MM.1S (cell line): ENCODE data around the gene PLEKHB1.

Experiments used
- EZH2 ChIP-seq: fragments of 300-600 bp; sonication (generic); optimal IDR thresholded peaks from 2 replicates; pipeline ENCODE3; 2017; ENCODE audit warnings: low read depth, mild to moderate bottlenecking, antibody characterized with exemption, low read length, mixed read lengths
- EZH2phosphoT487 ChIP-seq: fragments of 300-600 bp; sonication (generic); IDR thresholded peaks from 2 replicates; pipeline ENCODE4 v1.6.1; 2018; ENCODE audit warnings: antibody characterized with exemption, low read length
- TF ChIP-seq, protein P1 (sequence below): fragments of 300-600 bp; sonication (generic); IDR thresholded peaks from 2 replicates; pipeline ENCODE4 v1.5.1; 2016; ENCODE audit warnings: antibody characterized with exemption, low read length, mixed read lengths

DNA sequence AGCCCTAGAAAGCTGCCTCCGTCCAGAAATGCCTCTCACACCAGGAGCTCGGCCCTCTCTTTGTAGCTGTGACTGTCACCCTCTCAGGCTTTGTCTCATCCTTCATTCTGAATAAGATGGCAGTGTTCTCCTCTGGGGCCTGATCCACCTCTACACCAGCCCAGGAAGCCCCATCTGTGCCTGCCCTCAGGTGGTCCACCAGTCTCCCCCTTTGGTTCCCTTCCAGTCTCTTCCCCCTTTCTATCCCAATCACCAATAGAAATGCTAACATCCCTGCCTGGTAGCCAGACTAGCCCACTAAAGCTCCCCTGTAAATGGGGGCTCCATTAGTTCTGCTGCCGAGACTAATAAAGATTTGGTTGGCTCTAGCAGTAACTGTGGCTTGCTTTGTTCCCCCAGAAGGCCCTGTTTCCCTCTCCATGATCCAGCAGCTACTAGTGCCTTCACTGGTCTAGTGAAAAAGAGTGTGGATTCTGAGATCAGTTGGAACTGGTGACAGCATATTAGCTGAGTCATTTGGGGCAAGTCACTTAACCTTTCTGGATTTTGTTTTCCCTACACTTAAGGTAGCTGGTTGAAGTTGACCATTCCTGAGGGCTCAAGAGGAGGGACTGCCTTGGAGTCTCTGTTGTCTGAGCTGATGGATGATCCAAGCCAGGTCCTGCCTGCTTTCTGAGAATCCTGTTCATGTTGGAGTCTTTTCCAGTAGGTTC, 16.2 kb downstream of the PLEKHB1 start:
- TF ChIP-seq EZH2 (no peak), EZH2phosphoT487 (no peak)
- TF ChIP-seq, protein P1, sequence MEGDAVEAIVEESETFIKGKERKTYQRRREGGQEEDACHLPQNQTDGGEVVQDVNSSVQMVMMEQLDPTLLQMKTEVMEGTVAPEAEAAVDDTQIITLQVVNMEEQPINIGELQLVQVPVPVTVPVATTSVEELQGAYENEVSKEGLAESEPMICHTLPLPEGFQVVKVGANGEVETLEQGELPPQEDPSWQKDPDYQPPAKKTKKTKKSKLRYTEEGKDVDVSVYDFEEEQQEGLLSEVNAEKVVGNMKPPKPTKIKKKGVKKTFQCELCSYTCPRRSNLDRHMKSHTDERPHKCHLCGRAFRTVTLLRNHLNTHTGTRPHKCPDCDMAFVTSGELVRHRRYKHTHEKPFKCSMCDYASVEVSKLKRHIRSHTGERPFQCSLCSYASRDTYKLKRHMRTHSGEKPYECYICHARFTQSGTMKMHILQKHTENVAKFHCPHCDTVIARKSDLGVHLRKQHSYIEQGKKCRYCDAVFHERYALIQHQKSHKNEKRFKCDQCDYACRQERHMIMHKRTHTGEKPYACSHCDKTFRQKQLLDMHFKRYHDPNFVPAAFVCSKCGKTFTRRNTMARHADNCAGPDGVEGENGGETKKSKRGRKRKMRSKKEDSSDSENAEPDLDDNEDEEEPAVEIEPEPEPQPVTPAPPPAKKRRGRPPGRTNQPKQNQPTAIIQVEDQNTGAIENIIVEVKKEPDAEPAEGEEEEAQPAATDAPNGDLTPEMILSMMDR, result no peak
